MCF 10A (cell line): ENCODE data around the gene KIAA1328. TPM values are rescaled to one million over a fixed set of nuclear protein-coding genes. Genes with fewer than 3 reads are reported as not detected.

ENCODE experiments used
- BruUV-seq: library from RNA; stranded (reverse); fragments of 400-500 nt; replicated peaks from 2 replicates; lab custom pipeline; 2021; lab: Mats Ljungman, UMichigan
- CTCF ChIA-PET: fragments of 300-600 bp; sonication (Branson Sonifier 250); formaldehyde crosslinking; extraction: SDS; loops from one replicate; lab custom pipeline; 2021; ENCODE audit warnings: antibody characterized with exemption, inconsistent platforms; lab: Yijun Ruan, JAX
- POLR2A ChIA-PET: fragments of 300-600, 350-650 bp; sonication (Branson Sonifier 250); formaldehyde crosslinking; extraction: SDS; loops from one replicate; lab custom pipeline; 2020; ENCODE audit warnings: antibody characterized with exemption, inconsistent platforms; lab: Yijun Ruan, JAX
- DNase-seq: peaks from one replicate; pipeline ENCODE4 v3.0.0-alpha.2; 2018; ENCODE audit not compliant: unreplicated experiment
- H3K27ac Mint-ChIP-seq: one replicate; pipeline ENCODE4 v1.8.0; 2022; ENCODE audit warnings: mild to moderate bottlenecking, low read depth, mixed read lengths; ENCODE audit not compliant: unreplicated experiment
- H3K27me3 Mint-ChIP-seq: one replicate; pipeline ENCODE4 v1.8.0; 2022; ENCODE audit warnings: mixed read lengths; ENCODE audit not compliant: insufficient read depth, unreplicated experiment
- H3K36me3 Mint-ChIP-seq: one replicate; pipeline ENCODE4 v1.8.0; 2022; ENCODE audit warnings: mild to moderate bottlenecking, moderate library complexity, mixed read lengths; ENCODE audit not compliant: insufficient read depth, unreplicated experiment
- H3K4me1 Mint-ChIP-seq: one replicate; pipeline ENCODE4 v1.8.0; 2022; ENCODE audit warnings: mixed read lengths; ENCODE audit not compliant: insufficient read depth, unreplicated experiment
- H3K4me3 Mint-ChIP-seq: one replicate; pipeline ENCODE4 v1.8.0; 2022; ENCODE audit warnings: mild to moderate bottlenecking, moderate library complexity, mixed read lengths; ENCODE audit not compliant: unreplicated experiment
- H3K9me3 Mint-ChIP-seq: one replicate; pipeline ENCODE4 v1.8.0; 2022; ENCODE audit warnings: mixed read lengths; ENCODE audit not compliant: unreplicated experiment
- CTCF ChIP-seq: fragments of 200-600 bp; IDR thresholded peaks from one replicate; pipeline ENCODE4 v1.8.0; 2022; ENCODE audit warnings: antibody characterized with exemption, mild to moderate bottlenecking; ENCODE audit not compliant: unreplicated experiment
- intact Hi-C: fragments of 100-400 bp; cut with micrococcal nuclease; formaldehyde crosslinking; loops from 2 replicates; pipeline ENCODE4 v1.14.1; 2022
- total RNA-seq: library from RNA; stranded (reverse); gene quantifications from 2 replicates; pipeline ENCODE4 v1.2.3, GENCODE V29; 2022

The KIAA1328 gene
- total RNA-seq, 1 experiment from 2014 or later, result 4.1 TPM

- ChIA-PET POLR2A (no interaction called here), CTCF (no interaction called here)
- no peak for DNase-seq
- no peak for TF ChIP-seq CTCF
- intact Hi-C loops, result no loop called here
- Mint-ChIP-seq H3K27me3 (no peaks in the 10 kb centered on the region), H3K4me1 (no peaks in the 10 kb centered on the region), H3K9me3 (peaks cover 16% of the 10 kb centered on the region), H3K27ac (no peak overlapping the region), H3K36me3 (no peaks in the 10 kb centered on the region), H3K4me3 (no peak overlapping the region)
- BruUV-seq, result no TSS peak
Observed at GRCh38 chr18:37042381-37042780, 213.5 kb downstream of the KIAA1328 start.

GRCh38 chr18:37055137-37055802, 226.3 kb downstream of the KIAA1328 start:
- Mint-ChIP-seq H3K27me3 (no peaks in the 10 kb centered on the region), H3K27ac (no peak overlapping the region)

GRCh38 chr18:37064187-37064586, 235.3 kb downstream of the KIAA1328 start:
- no peak overlapping the region for H3K27ac Mint-ChIP-seq
- DNase-seq, result no peak
- no peak for TF ChIP-seq CTCF
- POLR2A ChIA-PET, result no interaction called here
- BruUV-seq, result no TSS peak
- H3K9me3 Mint-ChIP-seq, result no peaks in the 10 kb centered on the region
- intact Hi-C loops, result no loop called here
- no peaks in the 10 kb centered on the region for H3K27me3 Mint-ChIP-seq
- H3K4me3 Mint-ChIP-seq, result no peak overlapping the region
- no peaks in the 10 kb centered on the region for H3K4me1 Mint-ChIP-seq
- no peaks in the 10 kb centered on the region for H3K36me3 Mint-ChIP-seq
- CTCF ChIA-PET, result interaction anchor here (0.6 kb wide), 1 partner anchor 122 kb away, joined by 4 read pairs; no protein-coding TSS in a partner anchor

More at GRCh38 chr18:37055137-37055802, 226.3 kb downstream of the KIAA1328 start:
- no peaks in the 10 kb centered on the region for H3K4me1 Mint-ChIP-seq
- ChIA-PET POLR2A (no interaction called here), CTCF (interaction anchor here (0.5 kb wide), 1 partner anchor 181 kb away, joined by 3 read pairs; no protein-coding TSS in a partner anchor)
- BruUV-seq, result no TSS peak
- DNase-seq, result no peak
- TF ChIP-seq CTCF, result no peak
- H3K36me3 Mint-ChIP-seq, result no peaks in the 10 kb centered on the region
- no peaks in the 10 kb centered on the region for H3K9me3 Mint-ChIP-seq
- intact Hi-C loops, result no loop called here
- no peak overlapping the region for H3K4me3 Mint-ChIP-seq

- POLR2A ChIA-PET, result no interaction called here
- Mint-ChIP-seq H3K36me3 (no peaks in the 10 kb centered on the region), H3K9me3 (no peaks in the 10 kb centered on the region), H3K4me3 (no peak overlapping the region), H3K4me1 (no peaks in the 10 kb centered on the region), H3K27ac (no peak overlapping the region), H3K27me3 (no peaks in the 10 kb centered on the region)
- DNase-seq, result no peak
- TF ChIP-seq CTCF, result no peak
- BruUV-seq, result no TSS peak
- intact Hi-C loops, result no loop called here
- CTCF ChIA-PET, result interaction anchor here (0.5 kb wide), 1 partner anchor 122 kb away, joined by 6 read pairs; no protein-coding TSS in a partner anchor
Observed at GRCh38 chr18:37065254-37065653, 236.3 kb downstream of the KIAA1328 start.
